Colonic mucosa (tissue), 4 donors: ENCODE measurements around the gene TAS1R2. TPM values are rescaled to one million over a fixed set of nuclear protein-coding genes. Genes with fewer than 3 reads are reported as not detected.

Source experiments
- DNase-seq: peaks from one replicate; pipeline ENCODE4 v3.0.0-alpha.2; 2020
- H3K27ac ChIP-seq: fragments of 200-600 bp; one replicate; pipeline ENCODE4 v1.8.0; 2021
- H3K27me3 ChIP-seq: fragments of 200-600 bp; one replicate; pipeline ENCODE4 v1.8.0; 2021
- H3K36me3 ChIP-seq: fragments of 200-600 bp; one replicate; pipeline ENCODE4 v1.8.0; 2021
- H3K4me1 ChIP-seq: fragments of 200-600 bp; one replicate; pipeline ENCODE4 v1.8.0; 2021; ENCODE audit warnings: mild to moderate bottlenecking
- H3K4me3 ChIP-seq: fragments of 200-600 bp; one replicate; pipeline ENCODE4 v1.8.0; 2021
- H3K9ac ChIP-seq, 2 donors: one replicate each; pipeline ENCODE4 v1.7.0; 2013; ENCODE audit warnings: control low read depth in 2 of 2, low read depth in 2 of 2, low read length in 2 of 2
- H3K9me3 ChIP-seq: fragments of 200-600 bp; one replicate; pipeline ENCODE4 v1.8.0; 2021
- CTCF ChIP-seq: fragments of 200-600 bp; IDR thresholded peaks from one replicate; pipeline ENCODE4 v1.8.0; 2022; ENCODE audit warnings: antibody characterized with exemption, mild to moderate bottlenecking
- intact Hi-C: fragments of 100-400 bp; cut with DNase I; formaldehyde crosslinking; loops from one replicate; pipeline ENCODE4 v1.14.1; 2022
- total RNA-seq, 2 donors: library from RNA; stranded (reverse); fragmentation: NEBNext Ultra II Directional in 1 of 2; extraction: Animal tissue kit (Norgen Biotek cat#: 25700) in 1 of 2; gene quantifications; one replicate each; pipeline ENCODE4 v1.2.1, GENCODE V29; 2021
- donor health status: healthy.
- donor health status: DM: no; HTN: no; CAD: no.
- donor health status: DM: no; HTN: no; CAD: no.

The TAS1R2 gene
- total RNA-seq, 2 donors from 2014 or later = not detected

- peak; percentile 75 for DNase-seq
- H3K4me3 ChIP-seq = no peak overlapping the region
- TF ChIP-seq CTCF = peak; percentile 92
- no peak overlapping the region for H3K9ac ChIP-seq
- no peaks in the 10 kb centered on the region for H3K36me3 ChIP-seq
- peaks cover 9% of the 10 kb centered on the region for H3K27me3 ChIP-seq
- no peaks in the 10 kb centered on the region for H3K4me1 ChIP-seq
- H3K9me3 ChIP-seq = no peaks in the 10 kb centered on the region
- no peak overlapping the region for H3K27ac ChIP-seq
- intact Hi-C loops = loop anchor here (1.0 kb wide), 1 partner anchor 224 kb away; no protein-coding TSS in a partner anchor
Observed at GRCh38 chr1:18820791-18821641, 38.4 kb downstream of the TAS1R2 start.

- Histone ChIP-seq H3K27ac (no peak overlapping the region), H3K36me3 (no peaks in the 10 kb centered on the region), H3K9ac (no peak overlapping the region), H3K27me3 (peaks cover 9% of the 10 kb centered on the region), H3K4me1 (no peaks in the 10 kb centered on the region), H3K4me3 (no peak overlapping the region), H3K9me3 (no peaks in the 10 kb centered on the region)
- intact Hi-C loops = loop anchor here (1.0 kb wide), 1 partner anchor 223 kb away; no protein-coding TSS in a partner anchor
- DNase-seq = no peak
- TF ChIP-seq CTCF = no peak
Observed at GRCh38 chr1:18819986-18820790, 39.3 kb downstream of the TAS1R2 start.

- TF ChIP-seq CTCF = no peak
- Histone ChIP-seq H3K27ac (no peak overlapping the region), H3K4me1 (no peaks in the 10 kb centered on the region), H3K4me3 (no peak overlapping the region), H3K27me3 (peaks cover 9% of the 10 kb centered on the region), H3K36me3 (no peaks in the 10 kb centered on the region), H3K9me3 (no peaks in the 10 kb centered on the region), H3K9ac (no peak overlapping the region)
- no peak for DNase-seq
- intact Hi-C loops = no loop called here
Observed at GRCh38 chr1:18819203-18819602, 40.3 kb downstream of the TAS1R2 start.

- Histone ChIP-seq H3K36me3 (no peaks in the 10 kb centered on the region), H3K9ac (no peak overlapping the region), H3K4me1 (no peaks in the 10 kb centered on the region), H3K27me3 (peaks cover 9% of the 10 kb centered on the region), H3K9me3 (no peaks in the 10 kb centered on the region), H3K4me3 (no peak overlapping the region), H3K27ac (no peak overlapping the region)
- TF ChIP-seq CTCF = no peak
- DNase-seq = no peak
- intact Hi-C loops = no loop called here
Observed at GRCh38 chr1:18817795-18818435, 41.5 kb downstream of the TAS1R2 start.

- DNase-seq = no peak
- Histone ChIP-seq H3K4me1 (no peaks in the 10 kb centered on the region), H3K36me3 (no peaks in the 10 kb centered on the region), H3K27me3 (peaks cover 9% of the 10 kb centered on the region), H3K9ac (no peak overlapping the region), H3K9me3 (no peaks in the 10 kb centered on the region), H3K4me3 (no peak overlapping the region), H3K27ac (no peak overlapping the region)
- intact Hi-C loops = no loop called here
- no peak for TF ChIP-seq CTCF
Observed at GRCh38 chr1:18817316-18817715, 42.1 kb downstream of the TAS1R2 start.
